Measurements from ENCODE around the gene UST.
A peak's percentile ranks its signal among the peaks of the same experiment; 100 is the strongest.
"Not testable (repeated sequence)": the region's sequence is repeated elsewhere in the genome, so short reads cannot be mapped to it uniquely, and the experiment has no call there.

The UST gene

DNA sequence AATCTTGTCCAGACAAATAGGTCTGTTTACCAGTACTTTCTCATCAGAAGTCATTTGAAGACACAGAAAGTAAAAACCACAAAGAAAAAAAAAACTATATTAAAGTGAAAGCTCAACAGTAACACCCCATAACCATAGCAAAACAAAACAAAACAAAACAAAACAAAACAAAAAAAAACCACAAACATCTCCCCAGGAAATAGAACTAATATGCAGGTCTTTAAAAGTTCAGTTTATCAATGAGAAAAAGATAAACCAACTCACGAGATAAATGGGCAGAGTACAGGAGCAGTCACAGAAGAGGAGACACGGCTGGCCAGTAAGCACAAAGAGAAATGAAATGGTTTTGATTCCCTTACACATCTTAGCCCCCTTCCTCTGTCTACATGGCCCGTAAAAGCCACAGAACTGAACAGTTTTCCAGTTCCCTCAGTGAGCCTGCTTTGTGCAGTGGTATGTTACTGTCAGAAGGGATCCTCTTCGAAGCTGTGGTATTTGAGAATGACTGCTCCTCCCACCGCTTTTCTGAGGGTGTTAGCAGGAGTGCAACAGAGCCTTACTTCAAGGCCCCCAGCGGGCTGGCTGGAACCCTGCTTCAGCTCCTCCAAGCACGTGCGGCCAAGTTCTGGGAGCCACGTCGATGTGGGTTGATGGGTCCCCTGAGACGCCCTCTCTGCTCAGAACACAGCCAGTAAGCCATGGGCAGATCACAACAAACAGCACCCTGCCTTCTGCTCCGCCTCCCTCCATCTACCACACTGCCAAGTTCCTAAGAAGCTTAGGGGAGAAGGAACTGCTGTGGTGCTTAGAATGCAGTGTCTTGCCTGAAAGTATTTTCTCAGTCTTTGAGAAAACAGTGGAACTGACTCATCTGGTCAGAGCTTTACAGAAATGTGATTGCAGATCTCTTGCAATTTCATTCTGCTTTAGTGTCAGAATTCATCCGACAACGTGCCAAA lies 14.0 kb downstream of the UST start:
- TF ChIP-seq JUND (IDR thresholded peaks at IDR 0.05; ENCODE audit: low read depth): no peak
- no peak for DNase-seq (ENCODE audit: low read depth in 1 of 2, low spot score in 1 of 2)
- in situ Hi-C loops (cut with HindIII; ENCODE audit: low pct_unique_long_range_greater_than_20kb, low sequenced_read_pairs): no loop called here

DNA sequence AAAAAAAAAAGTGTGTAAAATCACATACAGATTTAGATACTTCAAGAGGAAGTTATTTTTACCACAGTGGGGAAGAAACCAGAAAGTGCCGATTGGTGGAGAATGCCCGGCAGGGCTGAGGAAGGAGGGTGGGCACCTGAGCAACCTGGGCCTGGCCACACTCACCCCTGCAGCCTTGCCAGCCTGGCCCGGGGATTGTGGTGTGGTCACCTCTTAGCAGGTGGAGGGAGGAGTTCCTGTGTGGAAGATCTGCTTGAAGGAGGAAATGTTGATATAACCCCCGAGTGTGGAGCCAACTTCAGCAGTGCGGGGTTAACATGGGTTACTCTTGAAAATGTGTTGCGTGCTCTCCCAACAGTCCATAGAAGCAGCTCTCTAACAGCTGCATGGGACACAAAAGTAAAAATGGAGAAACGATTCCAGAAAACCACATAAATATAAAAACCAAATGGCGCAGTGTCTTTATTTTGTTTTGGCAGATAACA lies 14.7 kb downstream of the UST start:
- no peak for DNase-seq (ENCODE audit: low read depth in 1 of 2, low spot score in 1 of 2)
- in situ Hi-C loops (cut with HindIII; ENCODE audit: low pct_unique_long_range_greater_than_20kb, low sequenced_read_pairs): no loop called here
- TF ChIP-seq JUND (IDR thresholded peaks at IDR 0.05; ENCODE audit: low read depth): no peak

DNA sequence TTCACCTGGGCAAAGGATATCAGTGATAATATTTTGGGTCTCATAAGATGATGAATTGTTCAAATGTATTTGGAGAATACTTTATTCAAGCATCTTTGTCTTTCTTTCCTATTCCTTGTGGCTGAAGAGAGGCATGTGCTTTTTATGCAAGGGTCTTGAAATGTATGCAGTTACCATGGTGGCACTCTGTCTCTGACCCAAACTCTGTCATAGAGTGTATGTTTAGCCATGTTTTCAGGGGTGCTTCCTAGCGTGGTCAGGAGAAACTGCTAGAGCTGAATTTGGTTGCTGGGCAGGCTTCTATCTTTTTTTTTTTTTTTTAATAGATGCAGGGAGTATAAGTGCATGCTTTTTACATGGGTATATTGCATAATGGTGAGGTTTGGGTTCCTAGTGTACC lies 15.4 kb downstream of the UST start:
- no peak for TF ChIP-seq JUND (IDR thresholded peaks at IDR 0.05; ENCODE audit: low read depth)
- in situ Hi-C loops (cut with HindIII; ENCODE audit: low pct_unique_long_range_greater_than_20kb, low sequenced_read_pairs): no loop called here
- DNase-seq (ENCODE audit: low read depth in 1 of 2, low spot score in 1 of 2): no peak

DNA sequence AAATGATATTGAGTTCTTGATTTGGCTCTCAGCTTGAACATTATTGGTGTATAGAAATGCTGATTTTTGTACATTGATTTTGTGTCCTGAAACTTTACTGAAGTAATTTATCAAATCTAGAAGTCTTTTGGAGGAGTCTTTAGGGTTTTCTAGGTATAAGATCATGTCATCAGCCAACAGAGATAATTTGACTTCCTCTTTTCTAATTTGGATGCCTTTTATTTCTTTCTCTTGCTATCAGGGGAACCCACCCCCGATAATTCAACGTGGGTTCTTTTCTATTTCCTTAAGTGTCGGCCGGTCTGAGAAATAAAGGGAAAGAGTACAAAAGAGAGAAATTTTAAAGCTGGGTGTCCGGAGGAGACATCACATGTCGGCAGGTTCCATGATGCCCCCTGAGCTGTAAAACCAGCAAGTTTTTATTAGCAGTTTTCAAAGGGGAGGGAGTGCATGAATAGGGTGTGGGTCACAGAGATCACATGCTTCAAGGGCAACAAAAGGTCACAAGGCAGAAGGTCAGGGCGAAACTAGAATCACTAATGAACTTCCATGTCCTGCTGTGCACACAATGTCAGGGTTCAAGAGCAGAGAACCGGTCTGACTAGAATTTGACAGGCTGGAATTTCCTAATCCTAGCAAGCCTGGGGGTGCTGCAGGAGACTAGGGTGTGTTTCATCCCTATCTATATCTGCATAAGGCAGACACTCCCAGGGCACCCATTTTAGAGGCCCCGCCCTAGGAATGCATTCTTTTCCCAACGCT lies 17.6 kb downstream of the UST start:
- DNase-seq (ENCODE audit: low read depth in 1 of 2, low spot score in 1 of 2); in situ Hi-C loops (cut with HindIII; ENCODE audit: low pct_unique_long_range_greater_than_20kb, low sequenced_read_pairs): not testable (repeated sequence)

DNA sequence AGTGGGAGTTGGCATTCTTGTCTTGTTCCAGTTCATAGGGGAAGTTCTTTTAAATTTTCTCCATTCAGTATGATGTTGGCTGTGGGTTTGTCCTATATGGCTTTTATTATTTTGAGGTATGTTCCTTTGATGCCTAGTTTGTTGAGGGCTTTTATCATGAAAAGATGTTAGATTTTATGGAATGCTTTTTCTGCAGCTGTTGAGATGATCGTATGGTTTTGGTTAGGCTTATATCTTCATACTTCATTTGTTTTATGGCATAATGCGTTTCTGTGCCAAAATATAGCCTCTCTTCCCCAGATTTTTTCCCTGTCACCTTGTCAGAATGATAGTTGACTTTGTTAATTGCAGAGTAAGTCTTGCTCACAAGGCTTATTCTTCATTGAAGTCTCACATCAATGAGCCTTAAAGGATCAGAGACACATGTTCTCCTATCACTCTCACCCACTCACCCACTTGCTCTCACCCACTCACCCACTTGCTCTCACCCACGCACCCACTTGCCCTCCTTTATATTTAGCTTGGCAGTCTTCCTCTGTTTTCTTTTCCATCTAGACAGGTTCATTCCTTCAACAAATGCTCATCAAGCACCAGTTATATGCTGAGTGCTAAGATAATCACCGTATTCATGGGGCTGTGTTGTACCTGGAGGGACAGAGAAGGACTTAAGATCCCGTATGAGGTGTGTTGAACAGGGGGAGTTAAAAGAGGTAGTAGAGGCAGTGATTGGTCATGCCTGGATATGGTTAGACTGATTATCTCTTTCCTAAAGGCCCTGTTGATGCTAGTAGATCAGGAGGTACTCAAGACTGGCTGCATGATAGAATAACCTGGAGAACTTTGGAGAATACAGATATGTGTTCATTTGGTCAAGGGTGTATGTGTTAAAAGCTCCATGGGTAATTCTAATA lies 19.3 kb downstream of the UST start:
- DNase-seq (ENCODE audit: low read depth in 1 of 2, low spot score in 1 of 2): no peak
- TF ChIP-seq JUND (IDR thresholded peaks at IDR 0.05; ENCODE audit: low read depth): no peak
- in situ Hi-C loops (cut with HindIII; ENCODE audit: low pct_unique_long_range_greater_than_20kb, low sequenced_read_pairs): no loop called here

DNA sequence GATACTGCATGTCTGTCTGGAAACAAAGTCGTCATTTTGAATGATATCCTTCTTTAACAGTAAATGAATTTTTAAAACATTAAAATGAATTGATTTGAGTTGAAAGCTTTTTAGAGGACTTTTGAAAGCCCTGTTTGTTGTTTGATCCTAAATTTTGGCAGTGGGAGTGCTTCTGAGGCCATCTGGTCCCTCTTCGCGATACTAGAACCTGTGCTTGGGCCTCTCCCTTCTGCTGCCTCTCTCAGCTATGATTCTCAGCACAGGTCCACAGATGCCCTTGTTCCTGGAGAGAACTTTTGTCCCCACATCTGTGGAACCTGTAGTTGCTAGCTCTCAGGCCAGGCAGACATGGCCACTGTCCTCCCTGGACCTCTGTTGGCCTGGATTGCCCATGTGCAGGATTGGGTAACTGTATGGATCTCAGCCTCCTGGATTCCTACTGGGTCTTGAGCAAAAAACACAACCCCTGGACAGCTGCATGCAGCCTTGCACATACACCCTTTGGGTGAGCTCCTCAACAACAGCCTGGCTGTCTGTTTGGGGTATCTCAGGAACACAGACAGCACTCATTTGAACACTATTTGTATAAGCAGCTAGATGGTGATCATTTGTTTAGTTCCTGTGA lies 21.9 kb downstream of the UST start:
- TF ChIP-seq JUND (IDR thresholded peaks at IDR 0.05; ENCODE audit: low read depth): no peak
- in situ Hi-C loops (cut with HindIII; ENCODE audit: low pct_unique_long_range_greater_than_20kb, low sequenced_read_pairs): no loop called here
- DNase-seq (ENCODE audit: low read depth in 1 of 2, low spot score in 1 of 2): no peak

DNA sequence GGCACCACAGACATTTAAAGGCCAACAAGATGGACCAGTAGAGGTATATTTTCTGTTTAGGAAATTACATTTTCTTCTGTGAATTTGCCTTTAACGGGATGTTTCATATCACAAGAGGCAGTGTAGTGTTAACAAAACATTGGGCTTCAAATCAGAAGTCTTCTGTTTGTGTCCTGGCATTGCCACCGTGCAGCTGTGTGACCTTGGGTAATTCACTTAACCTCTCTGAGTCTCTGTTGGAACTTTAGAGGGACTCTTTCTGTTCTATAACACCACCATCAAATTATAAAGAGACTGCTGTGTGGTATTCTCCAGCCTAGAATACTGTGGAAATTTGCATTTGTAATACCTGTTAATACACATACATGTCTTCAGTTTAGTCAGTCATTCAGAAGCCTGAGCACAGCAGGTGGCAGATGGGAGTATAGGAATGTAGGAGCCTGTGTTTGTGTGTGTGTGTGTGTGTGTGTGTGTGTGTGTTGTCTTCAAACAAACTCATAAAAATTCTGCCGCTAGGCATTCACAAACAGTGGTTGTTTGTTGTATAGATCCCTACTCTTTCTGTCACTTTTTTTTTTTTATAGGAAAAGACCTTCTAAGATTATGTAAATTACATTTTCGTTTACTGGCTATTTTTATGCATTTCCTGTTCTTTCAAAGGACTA lies 22.6 kb downstream of the UST start:
- in situ Hi-C loops (cut with HindIII; ENCODE audit: low pct_unique_long_range_greater_than_20kb, low sequenced_read_pairs): no loop called here
- DNase-seq (ENCODE audit: low read depth in 1 of 2, low spot score in 1 of 2): peak in 1 of 2 experiments; percentile 69
- TF ChIP-seq JUND (IDR thresholded peaks at IDR 0.05; ENCODE audit: low read depth): no peak

DNA sequence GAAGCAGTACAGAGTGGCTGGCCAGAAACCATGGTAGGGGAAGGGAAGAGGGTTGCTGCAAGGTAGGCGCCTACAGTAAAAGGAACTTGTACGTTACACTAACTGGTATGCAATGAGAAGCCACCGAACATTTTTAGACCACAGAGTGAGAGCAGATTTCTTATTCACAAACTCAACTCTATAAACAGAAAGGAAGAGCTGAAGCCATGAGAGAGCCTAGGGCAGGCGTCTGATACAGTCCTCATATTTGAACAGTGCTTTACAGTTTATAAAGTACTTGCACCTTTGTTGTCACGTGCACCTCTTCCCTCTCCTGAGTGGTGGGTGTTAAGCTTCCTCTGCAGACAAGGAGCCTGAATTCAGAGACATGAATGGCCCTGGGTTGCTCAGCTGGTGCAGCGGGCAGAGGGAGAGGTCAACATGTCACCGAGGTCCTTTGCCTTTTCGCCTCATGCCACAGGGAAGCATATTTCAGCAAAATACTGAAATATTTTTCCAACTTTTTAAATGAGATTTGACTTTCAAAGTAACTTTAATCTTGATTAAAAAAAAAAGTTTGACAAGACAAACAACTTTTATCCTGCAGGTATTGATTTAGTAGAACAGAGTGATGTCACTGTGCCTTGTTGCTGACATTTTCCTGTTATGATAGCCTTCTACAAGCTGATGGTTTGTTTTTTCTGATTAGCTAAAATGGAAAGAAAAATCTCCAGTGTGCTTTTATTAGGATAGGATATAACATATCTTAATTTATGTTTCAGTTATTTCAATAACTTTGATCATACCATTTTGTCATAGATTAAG lies 23.8 kb downstream of the UST start:
- no peak for TF ChIP-seq JUND (IDR thresholded peaks at IDR 0.05; ENCODE audit: low read depth)
- no peak for DNase-seq (ENCODE audit: low read depth in 1 of 2, low spot score in 1 of 2)
- in situ Hi-C loops (cut with HindIII; ENCODE audit: low pct_unique_long_range_greater_than_20kb, low sequenced_read_pairs): no loop called here

DNA sequence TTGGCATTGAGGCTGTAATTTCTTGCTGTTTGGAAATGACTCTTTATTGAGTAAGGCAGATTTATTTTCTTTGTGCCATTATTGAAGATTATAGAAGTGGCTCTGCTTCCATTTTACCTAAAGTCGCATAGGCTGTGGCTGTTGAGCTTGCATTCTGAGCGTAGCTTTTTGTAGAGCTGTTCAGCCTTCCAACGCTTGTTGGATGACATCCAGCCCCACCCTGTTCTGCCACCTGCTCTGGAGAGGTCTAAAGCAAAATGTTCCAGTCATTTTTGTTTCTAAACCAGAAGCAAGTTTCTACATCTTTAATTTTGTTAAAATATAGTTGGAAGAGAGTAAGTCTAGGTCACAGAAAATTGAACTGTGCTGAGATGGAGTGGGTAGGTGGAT lies 24.4 kb downstream of the UST start:
- in situ Hi-C loops (cut with HindIII; ENCODE audit: low pct_unique_long_range_greater_than_20kb, low sequenced_read_pairs): no loop called here
- no peak for DNase-seq (ENCODE audit: low read depth in 1 of 2, low spot score in 1 of 2)
- TF ChIP-seq JUND (IDR thresholded peaks at IDR 0.05; ENCODE audit: low read depth): no peak

DNA sequence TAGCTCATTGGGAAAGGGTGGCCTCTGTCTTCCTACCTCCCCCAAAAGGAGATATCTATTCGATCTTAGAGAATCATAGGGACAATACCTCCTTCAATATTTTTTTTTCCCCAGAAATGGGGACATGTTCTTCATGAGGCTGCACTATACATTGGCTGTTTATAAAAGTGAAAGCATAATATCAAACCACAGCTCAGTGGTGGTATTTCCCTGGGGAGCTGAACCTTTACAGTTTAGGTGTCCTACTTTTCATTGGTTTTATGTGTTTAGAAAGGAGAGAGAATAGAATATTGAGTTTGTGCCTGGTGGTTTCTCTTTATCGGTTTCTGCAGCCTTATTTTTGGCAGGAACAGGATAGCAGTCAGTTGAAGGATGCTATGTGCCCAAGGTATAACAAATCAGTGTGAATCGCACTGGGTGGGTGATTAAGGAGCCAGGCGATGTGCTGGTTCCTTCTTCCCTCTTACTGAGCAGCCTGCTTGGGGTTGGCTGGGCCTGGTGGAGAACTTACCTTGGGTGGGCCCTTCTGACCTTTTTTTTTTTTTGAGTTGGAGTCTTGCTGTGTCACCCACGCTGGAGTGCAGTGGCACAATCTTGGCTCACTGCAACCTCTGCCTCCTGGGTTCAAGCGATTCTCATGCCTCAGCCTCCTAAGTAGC lies 25.2 kb downstream of the UST start:
- no peak for TF ChIP-seq JUND (IDR thresholded peaks at IDR 0.05; ENCODE audit: low read depth)
- in situ Hi-C loops (cut with HindIII; ENCODE audit: low pct_unique_long_range_greater_than_20kb, low sequenced_read_pairs): no loop called here
- DNase-seq (ENCODE audit: low read depth in 1 of 2, low spot score in 1 of 2): no peak

Measured in T47D (cell line).